ENCODE data around the gene MKX.

Gene MKX

DNA sequence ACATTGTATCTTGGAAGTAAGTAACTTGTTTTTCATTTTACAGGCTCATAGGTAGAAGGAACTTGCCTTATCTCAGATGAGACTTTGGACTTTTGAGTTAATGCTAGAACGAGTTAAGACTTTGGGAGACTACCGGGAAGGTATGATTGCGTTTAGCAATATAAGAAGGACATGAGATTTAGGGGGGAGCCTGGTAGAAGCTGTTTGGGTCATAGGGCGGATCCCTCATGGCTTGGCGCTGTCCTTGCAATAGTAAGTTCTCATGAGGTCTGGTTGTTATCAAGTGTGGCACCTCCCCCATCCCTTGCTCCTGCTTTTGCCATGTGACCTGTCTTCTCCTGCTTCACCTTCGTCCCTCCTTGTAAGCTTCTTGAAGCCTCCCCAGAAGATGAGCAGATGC is 110.3 kb downstream of the MKX start:
- Histone ChIP-seq H3F3A (ENCODE audit: insufficient read depth, low read length) (no peaks in the 10 kb centered on the region), H2AFZ (ENCODE audit: low read length) (no peak overlapping the region), H3K79me2 (ENCODE audit: low read length) (no peaks in the 10 kb centered on the region), H4K20me1 (ENCODE audit: insufficient read depth, low read length) (no peaks in the 10 kb centered on the region), H3K4me2 (ENCODE audit: low read depth, low read length) (no peak overlapping the region), H3K9ac (ENCODE audit: low read length) (no peak overlapping the region), H3K9me3 (replicated peaks; ENCODE audit: insufficient read depth, low read length) (no peaks in the 10 kb centered on the region), H3K27ac (ENCODE audit: low read length) (no peak overlapping the region), H3K4me3 (ENCODE audit: low read length) (no peak overlapping the region), H3K27me3 (replicated peaks; ENCODE audit: insufficient read depth, low read length) (no peaks in the 10 kb centered on the region), H3K36me3 (replicated peaks; ENCODE audit: insufficient read depth, low read length) (no peaks in the 10 kb centered on the region), H3K4me1 (ENCODE audit: low read length) (no peaks in the 10 kb centered on the region), H3K9me2 (replicated peaks; ENCODE audit: insufficient read depth, low read length) (no peaks in the 10 kb centered on the region)
- TF ChIP-seq, protein P1, sequence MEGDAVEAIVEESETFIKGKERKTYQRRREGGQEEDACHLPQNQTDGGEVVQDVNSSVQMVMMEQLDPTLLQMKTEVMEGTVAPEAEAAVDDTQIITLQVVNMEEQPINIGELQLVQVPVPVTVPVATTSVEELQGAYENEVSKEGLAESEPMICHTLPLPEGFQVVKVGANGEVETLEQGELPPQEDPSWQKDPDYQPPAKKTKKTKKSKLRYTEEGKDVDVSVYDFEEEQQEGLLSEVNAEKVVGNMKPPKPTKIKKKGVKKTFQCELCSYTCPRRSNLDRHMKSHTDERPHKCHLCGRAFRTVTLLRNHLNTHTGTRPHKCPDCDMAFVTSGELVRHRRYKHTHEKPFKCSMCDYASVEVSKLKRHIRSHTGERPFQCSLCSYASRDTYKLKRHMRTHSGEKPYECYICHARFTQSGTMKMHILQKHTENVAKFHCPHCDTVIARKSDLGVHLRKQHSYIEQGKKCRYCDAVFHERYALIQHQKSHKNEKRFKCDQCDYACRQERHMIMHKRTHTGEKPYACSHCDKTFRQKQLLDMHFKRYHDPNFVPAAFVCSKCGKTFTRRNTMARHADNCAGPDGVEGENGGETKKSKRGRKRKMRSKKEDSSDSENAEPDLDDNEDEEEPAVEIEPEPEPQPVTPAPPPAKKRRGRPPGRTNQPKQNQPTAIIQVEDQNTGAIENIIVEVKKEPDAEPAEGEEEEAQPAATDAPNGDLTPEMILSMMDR (IDR thresholded peaks at IDR 0.05; ENCODE audit: low read length), result no peak
- no peak for TF ChIP-seq EZH2 (optimal IDR thresholded peaks at IDR 0.05; ENCODE audit: low read depth, low read length)
- TF ChIP-seq EZH2phosphoT487 (IDR thresholded peaks at IDR 0.05; ENCODE audit: low read length), result no peak
- no peak for DNase-seq

DNA sequence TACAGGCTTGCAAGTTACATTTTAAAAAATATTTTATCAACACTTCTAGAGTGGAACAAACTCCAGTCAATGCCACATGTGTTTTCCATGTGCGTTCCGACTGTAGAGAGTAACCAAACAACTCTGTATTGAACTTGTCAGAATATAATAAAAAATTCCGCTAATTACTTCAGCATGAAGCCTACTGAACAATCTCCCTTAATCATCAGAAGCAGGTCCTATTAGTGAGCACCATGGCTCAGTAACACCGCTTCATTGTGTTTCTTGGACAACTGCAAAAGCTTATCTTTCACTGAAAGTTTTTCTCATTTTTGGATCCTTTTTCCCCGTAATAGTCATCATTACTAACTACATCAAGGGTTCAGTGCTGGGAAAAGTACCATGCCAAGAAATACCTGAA is 117.0 kb downstream of the MKX start:
- H3K27me3 ChIP-seq (replicated peaks; ENCODE audit: insufficient read depth, low read length), result no peaks in the 10 kb centered on the region
- H3K27ac ChIP-seq (ENCODE audit: low read length), result no peak overlapping the region
- H3K9ac ChIP-seq (ENCODE audit: low read length), result no peak overlapping the region
- no peaks in the 10 kb centered on the region for H3K9me3 ChIP-seq (replicated peaks; ENCODE audit: insufficient read depth, low read length)
- H3K36me3 ChIP-seq (replicated peaks; ENCODE audit: insufficient read depth, low read length), result no peaks in the 10 kb centered on the region
- H3K79me2 ChIP-seq (ENCODE audit: low read length), result no peaks in the 10 kb centered on the region
- H3K4me1 ChIP-seq (ENCODE audit: low read length), result no peaks in the 10 kb centered on the region
- TF ChIP-seq, protein P1 (IDR thresholded peaks at IDR 0.05; ENCODE audit: low read length), result no peak
- TF ChIP-seq EZH2 (optimal IDR thresholded peaks at IDR 0.05; ENCODE audit: low read depth, low read length) (no peak), EZH2phosphoT487 (IDR thresholded peaks at IDR 0.05; ENCODE audit: low read length) (no peak)
- H3F3A ChIP-seq (ENCODE audit: insufficient read depth, low read length), result no peaks in the 10 kb centered on the region
- H3K4me3 ChIP-seq (ENCODE audit: low read length), result no peak overlapping the region
- H3K9me2 ChIP-seq (replicated peaks; ENCODE audit: insufficient read depth, low read length), result no peaks in the 10 kb centered on the region
- H2AFZ ChIP-seq (ENCODE audit: low read length), result no peak overlapping the region
- no peak for DNase-seq
- no peaks in the 10 kb centered on the region for H4K20me1 ChIP-seq (ENCODE audit: insufficient read depth, low read length)
- no peak overlapping the region for H3K4me2 ChIP-seq (ENCODE audit: low read depth, low read length)

DNA sequence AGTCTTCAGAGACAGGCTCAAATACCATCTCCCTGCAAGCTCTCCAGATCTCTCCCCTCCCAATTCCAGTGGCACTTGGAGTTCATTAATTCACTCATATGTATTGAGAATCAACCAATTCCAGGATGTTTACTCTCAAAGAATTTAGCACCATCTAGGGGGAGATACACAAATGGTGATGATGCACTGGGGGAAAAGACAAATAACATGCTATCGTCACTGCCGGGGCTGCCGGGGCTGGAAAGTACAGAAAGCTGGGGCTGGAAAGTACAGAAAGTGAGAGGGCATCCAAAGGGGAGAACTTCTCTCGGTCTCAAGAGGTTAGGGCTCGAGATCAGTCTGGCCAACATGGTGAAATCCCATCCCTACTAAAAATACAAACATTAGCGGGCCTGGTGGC is 118.7 kb downstream of the MKX start:
- no peak overlapping the region for H3K4me2 ChIP-seq (ENCODE audit: low read depth, low read length)
- no peaks in the 10 kb centered on the region for H3K4me1 ChIP-seq (ENCODE audit: low read length)
- H3K79me2 ChIP-seq (ENCODE audit: low read length), result no peaks in the 10 kb centered on the region
- no peaks in the 10 kb centered on the region for H4K20me1 ChIP-seq (ENCODE audit: insufficient read depth, low read length)
- no peak overlapping the region for H2AFZ ChIP-seq (ENCODE audit: low read length)
- no peaks in the 10 kb centered on the region for H3K9me3 ChIP-seq (replicated peaks; ENCODE audit: insufficient read depth, low read length)
- no peak overlapping the region for H3K4me3 ChIP-seq (ENCODE audit: low read length)
- no peak overlapping the region for H3K27ac ChIP-seq (ENCODE audit: low read length)
- H3K9me2 ChIP-seq (replicated peaks; ENCODE audit: insufficient read depth, low read length), result no peaks in the 10 kb centered on the region
- no peak overlapping the region for H3K9ac ChIP-seq (ENCODE audit: low read length)
- no peak for DNase-seq
- no peaks in the 10 kb centered on the region for H3F3A ChIP-seq (ENCODE audit: insufficient read depth, low read length)
- H3K36me3 ChIP-seq (replicated peaks; ENCODE audit: insufficient read depth, low read length), result no peaks in the 10 kb centered on the region
- H3K27me3 ChIP-seq (replicated peaks; ENCODE audit: insufficient read depth, low read length), result no peaks in the 10 kb centered on the region
- TF ChIP-seq EZH2 (optimal IDR thresholded peaks at IDR 0.05; ENCODE audit: low read depth, low read length) (no peak), EZH2phosphoT487 (IDR thresholded peaks at IDR 0.05; ENCODE audit: low read length) (no peak)
- TF ChIP-seq, protein P1 (IDR thresholded peaks at IDR 0.05; ENCODE audit: low read length), result no peak
